PC-9 (cell line): Measurements from ENCODE around the gene FOXE1.

ENCODE experiments used
- EZH2 ChIP-seq: fragments of 200-600 bp; sonication (generic); IDR thresholded peaks from 2 replicates; pipeline ENCODE4 v1.8.0; 2017; ENCODE audit warnings: antibody characterized with exemption, low read depth
- TF ChIP-seq, protein P1 (sequence below): fragments of 200-600 bp; sonication (generic); conservative IDR thresholded peaks from 2 replicates; pipeline ENCODE4 v1.6.1; 2017; ENCODE audit warnings: mixed run types, antibody characterized with exemption, mild to moderate bottlenecking, moderate library complexity

DNA sequence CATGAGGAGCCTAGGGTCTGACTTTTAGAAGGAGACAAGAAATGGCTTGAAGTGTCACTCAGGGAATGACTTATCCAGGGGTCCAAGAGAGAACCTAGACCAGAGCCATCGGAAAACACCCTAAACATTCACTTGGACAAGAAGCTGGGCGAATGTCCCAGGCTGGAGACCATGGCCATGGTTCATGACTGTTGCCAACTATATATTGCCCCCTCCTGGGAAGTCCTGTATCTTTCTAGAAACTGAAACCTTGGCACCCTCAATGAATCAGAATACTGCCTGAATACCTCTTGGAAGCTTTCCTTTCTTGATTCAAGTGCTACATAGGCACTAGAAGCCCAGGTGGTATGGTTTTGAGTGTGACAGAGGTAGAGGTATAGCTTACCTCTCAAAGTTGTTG lies 39.4 kb downstream of the FOXE1 start:
- TF ChIP-seq EZH2 = no peak
- TF ChIP-seq, protein P1, sequence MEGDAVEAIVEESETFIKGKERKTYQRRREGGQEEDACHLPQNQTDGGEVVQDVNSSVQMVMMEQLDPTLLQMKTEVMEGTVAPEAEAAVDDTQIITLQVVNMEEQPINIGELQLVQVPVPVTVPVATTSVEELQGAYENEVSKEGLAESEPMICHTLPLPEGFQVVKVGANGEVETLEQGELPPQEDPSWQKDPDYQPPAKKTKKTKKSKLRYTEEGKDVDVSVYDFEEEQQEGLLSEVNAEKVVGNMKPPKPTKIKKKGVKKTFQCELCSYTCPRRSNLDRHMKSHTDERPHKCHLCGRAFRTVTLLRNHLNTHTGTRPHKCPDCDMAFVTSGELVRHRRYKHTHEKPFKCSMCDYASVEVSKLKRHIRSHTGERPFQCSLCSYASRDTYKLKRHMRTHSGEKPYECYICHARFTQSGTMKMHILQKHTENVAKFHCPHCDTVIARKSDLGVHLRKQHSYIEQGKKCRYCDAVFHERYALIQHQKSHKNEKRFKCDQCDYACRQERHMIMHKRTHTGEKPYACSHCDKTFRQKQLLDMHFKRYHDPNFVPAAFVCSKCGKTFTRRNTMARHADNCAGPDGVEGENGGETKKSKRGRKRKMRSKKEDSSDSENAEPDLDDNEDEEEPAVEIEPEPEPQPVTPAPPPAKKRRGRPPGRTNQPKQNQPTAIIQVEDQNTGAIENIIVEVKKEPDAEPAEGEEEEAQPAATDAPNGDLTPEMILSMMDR = peak; percentile 25; the same call in 1 of the 2 replicates
